WTC11 (cell line): ENCODE data around the gene ZBTB47. TPM values are rescaled to one million over a fixed set of nuclear protein-coding genes. Genes with fewer than 3 reads are reported as not detected.

Experiments used
- ATAC-seq: fragments of 200-7000 bp; cut with Tn5 transposase; 2 replicates; pipeline ENCODE4 v1.10.0; 2021; ENCODE audit warnings: mild to moderate bottlenecking, moderate library complexity
- CTCF ChIA-PET: fragments of 300-600 bp; sonication (Branson Sonifier 250); formaldehyde crosslinking; loops from one replicate; lab custom pipeline; 2021; ENCODE audit warnings: antibody characterized with exemption; lab: Charles Lee
- POLR2A ChIA-PET: fragments of 350-600 bp; sonication (Branson Sonifier 250); formaldehyde crosslinking; loops from one replicate; lab custom pipeline; 2021; ENCODE audit warnings: antibody characterized with exemption; lab: Charles Lee
- DNase-seq: peaks from one replicate; pipeline ENCODE4 v3.0.0; 2021; ENCODE audit warnings: low spot score
- H3K27ac Mint-ChIP-seq: 2 replicates; pipeline ENCODE4 v1.8.0; 2021; ENCODE audit warnings: mixed read lengths
- H3K27me3 Mint-ChIP-seq: 2 replicates; pipeline ENCODE4 v1.8.0; 2021; ENCODE audit warnings: low read depth, mild to moderate bottlenecking, moderate library complexity, mixed read lengths
- H3K36me3 Mint-ChIP-seq: 2 replicates; pipeline ENCODE4 v1.8.0; 2021; ENCODE audit warnings: mixed read lengths
- H3K4me1 Mint-ChIP-seq: 2 replicates; pipeline ENCODE4 v1.8.0; 2022; ENCODE audit warnings: mixed read lengths
- H3K4me3 Mint-ChIP-seq: 2 replicates; pipeline ENCODE4 v1.8.0; 2021; ENCODE audit warnings: mild to moderate bottlenecking, moderate library complexity, mixed read lengths
- H3K9me3 Mint-ChIP-seq: 2 replicates; pipeline ENCODE4 v1.8.0; 2021; ENCODE audit warnings: mixed read lengths
- FOXJ3 ChIP-seq: sonication (generic); formaldehyde crosslinking; IDR thresholded peaks from 2 replicates; pipeline ENCODE4 v1.9.0; 2021; ENCODE audit warnings: missing genetic modification reagents, mild to moderate bottlenecking, borderline replicate concordance
- RELA ChIP-seq: sonication (generic); formaldehyde crosslinking; IDR thresholded peaks from 2 replicates; pipeline ENCODE4 v1.8.1; 2022; ENCODE audit warnings: missing genetic modification reagents, mild to moderate bottlenecking, borderline replicate concordance
- SMAD3 ChIP-seq: sonication (generic); formaldehyde crosslinking; IDR thresholded peaks from 2 replicates; pipeline ENCODE4 v1.8.0; 2022; ENCODE audit warnings: missing genetic modification reagents, mild to moderate bottlenecking, borderline replicate concordance
- SMAD4 ChIP-seq: sonication (generic); formaldehyde crosslinking; IDR thresholded peaks from 2 replicates; pipeline ENCODE4 v1.8.0; 2022; ENCODE audit warnings: mild to moderate bottlenecking, missing genetic modification reagents
- SP1 ChIP-seq: sonication (generic); formaldehyde crosslinking; conservative IDR thresholded peaks from 2 replicates; pipeline ENCODE4 v1.8.1; 2022; ENCODE audit warnings: missing genetic modification reagents
- TCF7 ChIP-seq: sonication (generic); formaldehyde crosslinking; IDR thresholded peaks from 2 replicates; pipeline ENCODE4 v1.8.0; 2022; ENCODE audit warnings: mild to moderate bottlenecking, low read depth, missing genetic modification reagents, moderate library complexity
- ZNF138 ChIP-seq: sonication (generic); formaldehyde crosslinking; conservative IDR thresholded peaks from 2 replicates; pipeline ENCODE4 v1.8.1; 2022; ENCODE audit warnings: mild to moderate bottlenecking, moderate library complexity, missing genetic modification reagents
- ZNF219 ChIP-seq: sonication (generic); formaldehyde crosslinking; IDR thresholded peaks from 2 replicates; pipeline ENCODE4 v1.8.0; 2023; ENCODE audit warnings: missing genetic modification reagents, mild to moderate bottlenecking, borderline replicate concordance
- ZNF416 ChIP-seq: fragments of 250-450 bp; sonication (Bioruptor Pico); IDR thresholded peaks from 2 replicates; pipeline ENCODE4 v1.9.0; 2021; ENCODE audit warnings: mild to moderate bottlenecking, inconsistent platforms
- ZNF671 ChIP-seq: fragments of 250-450 bp; sonication (Bioruptor Pico); IDR thresholded peaks from 2 replicates; pipeline ENCODE4 v1.8.0; 2021; ENCODE audit warnings: mild to moderate bottlenecking
- total RNA-seq: library from RNA; stranded (reverse); gene quantifications from 3 replicates; pipeline ENCODE4 v1.2.3, GENCODE V29; 2021
- TF ChIP-seq, protein P1 (sequence below): sonication (generic); formaldehyde crosslinking; IDR thresholded peaks from 2 replicates; pipeline ENCODE4 v1.8.1; 2022; ENCODE audit warnings: mild to moderate bottlenecking, moderate library complexity, missing genetic modification reagents
- TF ChIP-seq, protein P2 (sequence below): fragments of 250-450 bp; sonication (Bioruptor Pico); IDR thresholded peaks from 2 replicates; pipeline ENCODE4 v1.9.0; 2021; ENCODE audit warnings: mild to moderate bottlenecking
- TF ChIP-seq, protein P3 (sequence below): sonication (generic); formaldehyde crosslinking; IDR thresholded peaks from 2 replicates; pipeline ENCODE4 v1.8.0; 2022; ENCODE audit warnings: mild to moderate bottlenecking, missing genetic modification reagents
- TF ChIP-seq, protein P4 (sequence below): sonication (generic); formaldehyde crosslinking; IDR thresholded peaks from 2 replicates; pipeline ENCODE4 v1.8.0; 2022; ENCODE audit warnings: mild to moderate bottlenecking, missing genetic modification reagents
- TF ChIP-seq, protein P5 (sequence below): fragments of 250-450 bp; sonication (Bioruptor Pico); IDR thresholded peaks from 2 replicates; pipeline ENCODE4 v1.9.0; 2021; ENCODE audit warnings: moderate library complexity, mild to moderate bottlenecking, inconsistent platforms, borderline replicate concordance
- TF ChIP-seq, protein P6 (sequence below): sonication (generic); formaldehyde crosslinking; IDR thresholded peaks from 2 replicates; pipeline ENCODE4 v1.8.1; 2022; ENCODE audit warnings: missing genetic modification reagents, borderline replicate concordance
- TF ChIP-seq, protein P7 (sequence below): fragments of 200-600 bp; IDR thresholded peaks from 2 replicates; pipeline ENCODE4 v1.8.0; 2022; ENCODE audit warnings: antibody characterized with exemption
- TF ChIP-seq, protein P8 (sequence below): sonication (generic); formaldehyde crosslinking; IDR thresholded peaks from 2 replicates; pipeline ENCODE4 v1.8.0; 2022; ENCODE audit warnings: missing genetic modification reagents

The ZBTB47 gene
- total RNA-seq, 1 experiment from 2014 or later, result 5.2 TPM

DNA sequence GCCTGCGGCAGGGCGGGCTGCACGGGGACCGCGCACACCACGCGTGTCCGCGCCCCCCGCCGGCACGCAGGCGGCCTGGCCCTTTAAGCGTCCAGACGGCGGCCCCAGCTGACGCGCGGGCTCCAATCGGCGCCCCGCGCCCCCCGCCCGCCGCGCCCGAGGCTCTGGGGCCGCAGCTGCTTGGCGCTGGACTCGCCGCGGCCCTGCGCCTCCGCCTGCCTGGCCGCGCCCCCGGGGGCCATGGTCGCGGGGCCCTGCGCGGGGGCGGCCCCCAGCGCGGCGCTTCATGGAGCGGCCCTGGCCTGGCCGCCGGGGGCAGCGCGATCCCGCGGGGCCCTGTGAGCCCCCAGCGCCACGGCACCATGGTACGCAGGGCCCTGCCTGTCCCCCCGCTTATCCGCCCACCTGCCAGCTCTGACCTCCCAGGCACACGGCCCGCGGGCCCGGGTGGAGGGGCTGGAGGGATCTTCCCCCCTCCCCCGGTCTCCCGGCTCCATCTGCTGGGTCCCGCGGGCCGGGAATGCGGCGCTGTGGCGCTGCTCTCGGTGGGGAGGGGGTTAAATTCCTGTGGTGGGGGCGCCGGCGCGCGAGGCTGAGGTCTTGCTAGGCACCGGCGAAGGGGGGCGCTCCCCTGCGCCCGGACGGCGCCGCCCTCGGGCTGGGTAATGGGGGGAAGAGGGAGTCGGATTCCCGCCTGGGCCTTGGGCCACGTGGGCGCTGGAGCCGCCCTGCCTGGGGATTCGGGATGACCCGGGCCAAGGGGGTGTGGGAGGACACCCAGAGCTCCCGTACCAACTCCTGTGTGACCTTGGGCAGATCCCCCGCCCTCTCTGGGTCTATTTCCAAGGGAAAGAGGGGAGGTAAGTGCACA, 1.1 kb downstream of the ZBTB47 start (continued):
- TF ChIP-seq ZNF416 (no peak), ZNF671 (CRISPR knock-in tag) (0 out of 2 replicates have a peak, but pooled peaks have one; percentile 62), TCF7 (0 out of 2 replicates have a peak, but pooled peaks have one; percentile 25), SMAD4 (CRISPR knock-in tag) (0 out of 2 replicates have a peak, but pooled peaks have one; percentile 46), SP1 (peak; percentile 62; the same call in 1 of the 2 replicates), ZNF219 (CRISPR knock-in tag) (no peak)
- TF ChIP-seq, protein P1, sequence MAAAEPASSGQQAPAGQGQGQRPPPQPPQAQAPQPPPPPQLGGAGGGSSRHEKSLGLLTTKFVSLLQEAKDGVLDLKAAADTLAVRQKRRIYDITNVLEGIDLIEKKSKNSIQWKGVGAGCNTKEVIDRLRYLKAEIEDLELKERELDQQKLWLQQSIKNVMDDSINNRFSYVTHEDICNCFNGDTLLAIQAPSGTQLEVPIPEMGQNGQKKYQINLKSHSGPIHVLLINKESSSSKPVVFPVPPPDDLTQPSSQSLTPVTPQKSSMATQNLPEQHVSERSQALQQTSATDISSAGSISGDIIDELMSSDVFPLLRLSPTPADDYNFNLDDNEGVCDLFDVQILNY (CRISPR knock-in tag), result peak; percentile 71; the same call in 1 of the 2 replicates
- TF ChIP-seq, protein P2, sequence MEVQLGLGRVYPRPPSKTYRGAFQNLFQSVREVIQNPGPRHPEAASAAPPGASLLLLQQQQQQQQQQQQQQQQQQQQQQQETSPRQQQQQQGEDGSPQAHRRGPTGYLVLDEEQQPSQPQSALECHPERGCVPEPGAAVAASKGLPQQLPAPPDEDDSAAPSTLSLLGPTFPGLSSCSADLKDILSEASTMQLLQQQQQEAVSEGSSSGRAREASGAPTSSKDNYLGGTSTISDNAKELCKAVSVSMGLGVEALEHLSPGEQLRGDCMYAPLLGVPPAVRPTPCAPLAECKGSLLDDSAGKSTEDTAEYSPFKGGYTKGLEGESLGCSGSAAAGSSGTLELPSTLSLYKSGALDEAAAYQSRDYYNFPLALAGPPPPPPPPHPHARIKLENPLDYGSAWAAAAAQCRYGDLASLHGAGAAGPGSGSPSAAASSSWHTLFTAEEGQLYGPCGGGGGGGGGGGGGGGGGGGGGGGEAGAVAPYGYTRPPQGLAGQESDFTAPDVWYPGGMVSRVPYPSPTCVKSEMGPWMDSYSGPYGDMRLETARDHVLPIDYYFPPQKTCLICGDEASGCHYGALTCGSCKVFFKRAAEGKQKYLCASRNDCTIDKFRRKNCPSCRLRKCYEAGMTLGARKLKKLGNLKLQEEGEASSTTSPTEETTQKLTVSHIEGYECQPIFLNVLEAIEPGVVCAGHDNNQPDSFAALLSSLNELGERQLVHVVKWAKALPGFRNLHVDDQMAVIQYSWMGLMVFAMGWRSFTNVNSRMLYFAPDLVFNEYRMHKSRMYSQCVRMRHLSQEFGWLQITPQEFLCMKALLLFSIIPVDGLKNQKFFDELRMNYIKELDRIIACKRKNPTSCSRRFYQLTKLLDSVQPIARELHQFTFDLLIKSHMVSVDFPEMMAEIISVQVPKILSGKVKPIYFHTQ (CRISPR knock-in tag), result no peak
- TF ChIP-seq, protein P3, sequence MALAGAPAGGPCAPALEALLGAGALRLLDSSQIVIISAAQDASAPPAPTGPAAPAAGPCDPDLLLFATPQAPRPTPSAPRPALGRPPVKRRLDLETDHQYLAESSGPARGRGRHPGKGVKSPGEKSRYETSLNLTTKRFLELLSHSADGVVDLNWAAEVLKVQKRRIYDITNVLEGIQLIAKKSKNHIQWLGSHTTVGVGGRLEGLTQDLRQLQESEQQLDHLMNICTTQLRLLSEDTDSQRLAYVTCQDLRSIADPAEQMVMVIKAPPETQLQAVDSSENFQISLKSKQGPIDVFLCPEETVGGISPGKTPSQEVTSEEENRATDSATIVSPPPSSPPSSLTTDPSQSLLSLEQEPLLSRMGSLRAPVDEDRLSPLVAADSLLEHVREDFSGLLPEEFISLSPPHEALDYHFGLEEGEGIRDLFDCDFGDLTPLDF (CRISPR knock-in tag), result no peak
- TF ChIP-seq, protein P4, sequence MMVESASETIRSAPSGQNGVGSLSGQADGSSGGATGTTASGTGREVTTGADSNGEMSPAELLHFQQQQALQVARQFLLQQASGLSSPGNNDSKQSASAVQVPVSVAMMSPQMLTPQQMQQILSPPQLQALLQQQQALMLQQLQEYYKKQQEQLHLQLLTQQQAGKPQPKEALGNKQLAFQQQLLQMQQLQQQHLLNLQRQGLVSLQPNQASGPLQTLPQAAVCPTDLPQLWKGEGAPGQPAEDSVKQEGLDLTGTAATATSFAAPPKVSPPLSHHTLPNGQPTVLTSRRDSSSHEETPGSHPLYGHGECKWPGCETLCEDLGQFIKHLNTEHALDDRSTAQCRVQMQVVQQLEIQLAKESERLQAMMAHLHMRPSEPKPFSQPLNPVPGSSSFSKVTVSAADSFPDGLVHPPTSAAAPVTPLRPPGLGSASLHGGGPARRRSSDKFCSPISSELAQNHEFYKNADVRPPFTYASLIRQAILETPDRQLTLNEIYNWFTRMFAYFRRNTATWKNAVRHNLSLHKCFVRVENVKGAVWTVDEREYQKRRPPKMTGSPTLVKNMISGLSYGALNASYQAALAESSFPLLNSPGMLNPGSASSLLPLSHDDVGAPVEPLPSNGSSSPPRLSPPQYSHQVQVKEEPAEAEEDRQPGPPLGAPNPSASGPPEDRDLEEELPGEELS (CRISPR knock-in tag), result peak; percentile 49; the same call in 1 of the 2 replicates
- TF ChIP-seq, protein P5, sequence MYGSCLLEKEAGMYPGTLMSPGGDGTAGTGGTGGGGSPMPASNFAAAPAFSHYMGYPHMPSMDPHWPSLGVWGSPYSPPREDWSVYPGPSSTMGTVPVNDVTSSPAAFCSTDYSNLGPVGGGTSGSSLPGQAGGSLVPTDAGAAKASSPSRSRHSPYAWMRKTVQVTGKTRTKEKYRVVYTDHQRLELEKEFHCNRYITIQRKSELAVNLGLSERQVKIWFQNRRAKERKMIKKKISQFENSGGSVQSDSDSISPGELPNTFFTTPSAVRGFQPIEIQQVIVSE (CRISPR knock-in tag), result no peak
- TF ChIP-seq, protein P6, sequence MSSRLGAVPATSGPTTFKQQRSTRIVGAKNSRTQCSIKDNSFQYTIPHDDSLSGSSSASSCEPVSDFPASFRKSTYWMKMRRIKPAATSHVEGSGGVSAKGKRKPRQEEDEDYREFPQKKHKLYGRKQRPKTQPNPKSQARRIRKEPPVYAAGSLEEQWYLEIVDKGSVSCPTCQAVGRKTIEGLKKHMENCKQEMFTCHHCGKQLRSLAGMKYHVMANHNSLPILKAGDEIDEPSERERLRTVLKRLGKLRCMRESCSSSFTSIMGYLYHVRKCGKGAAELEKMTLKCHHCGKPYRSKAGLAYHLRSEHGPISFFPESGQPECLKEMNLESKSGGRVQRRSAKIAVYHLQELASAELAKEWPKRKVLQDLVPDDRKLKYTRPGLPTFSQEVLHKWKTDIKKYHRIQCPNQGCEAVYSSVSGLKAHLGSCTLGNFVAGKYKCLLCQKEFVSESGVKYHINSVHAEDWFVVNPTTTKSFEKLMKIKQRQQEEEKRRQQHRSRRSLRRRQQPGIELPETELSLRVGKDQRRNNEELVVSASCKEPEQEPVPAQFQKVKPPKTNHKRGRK (CRISPR knock-in tag), result no peak

DNA sequence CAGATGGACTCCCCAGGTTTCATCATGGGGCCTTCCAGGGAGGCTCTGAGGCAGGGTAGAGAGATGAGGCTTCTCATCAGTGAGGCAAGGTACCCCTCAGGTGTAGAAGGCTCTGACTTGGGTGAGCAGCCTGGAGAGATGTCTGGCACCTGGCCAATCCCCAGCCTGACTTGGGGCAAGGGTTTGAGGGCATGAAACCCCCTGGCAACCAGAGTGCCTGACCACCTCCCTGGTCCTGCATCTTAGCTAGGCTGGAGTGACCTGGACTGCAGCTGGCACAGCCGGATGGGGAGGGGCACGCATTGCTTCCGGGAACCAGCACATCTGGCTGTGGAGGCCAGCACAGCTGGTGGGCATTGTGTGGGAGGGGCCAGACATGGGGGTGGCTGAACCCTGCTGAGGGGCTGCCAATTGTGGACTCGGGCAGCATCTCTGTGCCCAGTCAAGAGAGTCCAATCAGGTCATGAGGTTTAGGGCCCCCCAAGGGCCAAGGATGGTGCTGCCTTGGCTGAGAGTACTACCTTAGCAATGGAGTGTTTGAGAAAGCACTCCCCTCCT, 1.9 kb downstream of the ZBTB47 start:
- no peak for DNase-seq
- Mint-ChIP-seq H3K4me3 (peak overlapping the region; percentile 45), H3K4me1 (peaks cover 43% of the 10 kb centered on the region), H3K27me3 (no peaks in the 10 kb centered on the region), H3K9me3 (no peaks in the 10 kb centered on the region), H3K36me3 (no peaks in the 10 kb centered on the region), H3K27ac (no peak overlapping the region)
- CTCF ChIA-PET, result interaction anchor here (1.0 to 1.8 kb wide), 5 partner anchors 56 to 175 kb away, joined by 3 to 5 read pairs (median 4); no protein-coding TSS in a partner anchor
- no peak for ATAC-seq
- POLR2A ChIA-PET, result no interaction called here
- no peak for TF ChIP-seq RELA (CRISPR knock-in tag)
- TF ChIP-seq, protein P7, sequence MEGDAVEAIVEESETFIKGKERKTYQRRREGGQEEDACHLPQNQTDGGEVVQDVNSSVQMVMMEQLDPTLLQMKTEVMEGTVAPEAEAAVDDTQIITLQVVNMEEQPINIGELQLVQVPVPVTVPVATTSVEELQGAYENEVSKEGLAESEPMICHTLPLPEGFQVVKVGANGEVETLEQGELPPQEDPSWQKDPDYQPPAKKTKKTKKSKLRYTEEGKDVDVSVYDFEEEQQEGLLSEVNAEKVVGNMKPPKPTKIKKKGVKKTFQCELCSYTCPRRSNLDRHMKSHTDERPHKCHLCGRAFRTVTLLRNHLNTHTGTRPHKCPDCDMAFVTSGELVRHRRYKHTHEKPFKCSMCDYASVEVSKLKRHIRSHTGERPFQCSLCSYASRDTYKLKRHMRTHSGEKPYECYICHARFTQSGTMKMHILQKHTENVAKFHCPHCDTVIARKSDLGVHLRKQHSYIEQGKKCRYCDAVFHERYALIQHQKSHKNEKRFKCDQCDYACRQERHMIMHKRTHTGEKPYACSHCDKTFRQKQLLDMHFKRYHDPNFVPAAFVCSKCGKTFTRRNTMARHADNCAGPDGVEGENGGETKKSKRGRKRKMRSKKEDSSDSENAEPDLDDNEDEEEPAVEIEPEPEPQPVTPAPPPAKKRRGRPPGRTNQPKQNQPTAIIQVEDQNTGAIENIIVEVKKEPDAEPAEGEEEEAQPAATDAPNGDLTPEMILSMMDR, result no peak
- no peak for TF ChIP-seq FOXJ3 (CRISPR knock-in tag)
- no peak for TF ChIP-seq ZNF138 (CRISPR knock-in tag)
- TF ChIP-seq, protein P8, sequence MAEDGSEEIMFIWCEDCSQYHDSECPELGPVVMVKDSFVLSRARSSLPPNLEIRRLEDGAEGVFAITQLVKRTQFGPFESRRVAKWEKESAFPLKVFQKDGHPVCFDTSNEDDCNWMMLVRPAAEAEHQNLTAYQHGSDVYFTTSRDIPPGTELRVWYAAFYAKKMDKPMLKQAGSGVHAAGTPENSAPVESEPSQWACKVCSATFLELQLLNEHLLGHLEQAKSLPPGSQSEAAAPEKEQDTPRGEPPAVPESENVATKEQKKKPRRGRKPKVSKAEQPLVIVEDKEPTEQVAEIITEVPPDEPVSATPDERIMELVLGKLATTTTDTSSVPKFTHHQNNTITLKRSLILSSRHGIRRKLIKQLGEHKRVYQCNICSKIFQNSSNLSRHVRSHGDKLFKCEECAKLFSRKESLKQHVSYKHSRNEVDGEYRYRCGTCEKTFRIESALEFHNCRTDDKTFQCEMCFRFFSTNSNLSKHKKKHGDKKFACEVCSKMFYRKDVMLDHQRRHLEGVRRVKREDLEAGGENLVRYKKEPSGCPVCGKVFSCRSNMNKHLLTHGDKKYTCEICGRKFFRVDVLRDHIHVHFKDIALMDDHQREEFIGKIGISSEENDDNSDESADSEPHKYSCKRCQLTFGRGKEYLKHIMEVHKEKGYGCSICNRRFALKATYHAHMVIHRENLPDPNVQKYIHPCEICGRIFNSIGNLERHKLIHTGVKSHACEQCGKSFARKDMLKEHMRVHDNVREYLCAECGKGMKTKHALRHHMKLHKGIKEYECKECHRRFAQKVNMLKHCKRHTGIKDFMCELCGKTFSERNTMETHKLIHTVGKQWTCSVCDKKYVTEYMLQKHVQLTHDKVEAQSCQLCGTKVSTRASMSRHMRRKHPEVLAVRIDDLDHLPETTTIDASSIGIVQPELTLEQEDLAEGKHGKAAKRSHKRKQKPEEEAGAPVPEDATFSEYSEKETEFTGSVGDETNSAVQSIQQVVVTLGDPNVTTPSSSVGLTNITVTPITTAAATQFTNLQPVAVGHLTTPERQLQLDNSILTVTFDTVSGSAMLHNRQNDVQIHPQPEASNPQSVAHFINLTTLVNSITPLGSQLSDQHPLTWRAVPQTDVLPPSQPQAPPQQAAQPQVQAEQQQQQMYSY (CRISPR knock-in tag), result no peak
- no peak for TF ChIP-seq SMAD3
